Measurements from ENCODE around the gene ACADVL.
A peak's percentile ranks its signal among the peaks of the same experiment; 100 is the strongest.
"Not testable (repeated sequence)": the region's sequence is repeated elsewhere in the genome, so short reads cannot be mapped to it uniquely, and the experiment has no call there.

ACADVL gene

DNA sequence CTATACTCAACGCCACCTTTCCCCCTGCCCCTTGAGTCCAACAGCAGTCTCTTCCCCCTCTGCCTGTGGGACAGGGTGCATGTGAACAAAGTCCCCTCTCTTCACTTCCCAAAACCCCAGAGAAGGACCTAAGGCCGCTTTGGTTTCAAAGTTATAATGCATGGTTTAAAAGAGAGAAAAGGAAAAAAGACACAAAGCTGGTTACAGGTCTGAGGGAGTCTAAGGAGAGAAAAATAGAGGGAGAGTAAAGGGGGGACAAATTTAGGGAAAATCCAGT lies 23.7 kb downstream of the ACADVL start:
- peak overlapping the region; percentile 99 for H3K27ac Mint-ChIP-seq
- peaks cover 55% of the 10 kb centered on the region for H3K4me1 Mint-ChIP-seq
- H3K9me3 Mint-ChIP-seq, result no peaks in the 10 kb centered on the region
- ATAC-seq (no peak), DNase-seq (ENCODE audit: low spot score in 2 of 2) (no peak)
- H3K4me3 Mint-ChIP-seq, result peak overlapping the region; percentile 99
- H3K36me3 Mint-ChIP-seq, result peaks cover 95% of the 10 kb centered on the region

DNA sequence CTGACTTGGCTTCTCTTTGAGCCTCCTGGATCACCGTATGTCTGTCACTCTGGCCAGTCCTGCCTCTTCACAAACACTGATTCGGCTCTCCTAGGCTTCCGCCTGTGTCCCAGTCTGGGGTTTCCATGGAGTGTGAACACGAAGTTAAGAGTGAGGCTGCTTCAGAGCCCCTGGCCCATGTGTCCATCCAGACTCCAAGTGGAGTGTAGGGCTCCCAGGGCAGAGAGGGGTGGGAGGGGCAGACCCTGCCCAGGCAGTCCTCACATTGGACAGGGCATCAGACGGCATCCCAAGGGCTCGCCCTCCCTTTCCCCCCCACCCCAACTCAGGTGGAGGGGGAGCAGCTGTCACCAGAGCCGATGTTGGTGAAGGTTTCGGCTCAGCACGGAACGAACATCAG lies 24.1 kb downstream of the ACADVL start:
- ATAC-seq; DNase-seq (ENCODE audit: low spot score in 2 of 2); H3K9me3 Mint-ChIP-seq: not testable (repeated sequence)
- H3K4me1 Mint-ChIP-seq, result peaks cover 59% of the 10 kb centered on the region
- H3K36me3 Mint-ChIP-seq, result peaks cover 94% of the 10 kb centered on the region
- H3K27ac Mint-ChIP-seq, result peak overlapping the region; percentile 99
- H3K4me3 Mint-ChIP-seq, result peak overlapping the region; percentile 99

DNA sequence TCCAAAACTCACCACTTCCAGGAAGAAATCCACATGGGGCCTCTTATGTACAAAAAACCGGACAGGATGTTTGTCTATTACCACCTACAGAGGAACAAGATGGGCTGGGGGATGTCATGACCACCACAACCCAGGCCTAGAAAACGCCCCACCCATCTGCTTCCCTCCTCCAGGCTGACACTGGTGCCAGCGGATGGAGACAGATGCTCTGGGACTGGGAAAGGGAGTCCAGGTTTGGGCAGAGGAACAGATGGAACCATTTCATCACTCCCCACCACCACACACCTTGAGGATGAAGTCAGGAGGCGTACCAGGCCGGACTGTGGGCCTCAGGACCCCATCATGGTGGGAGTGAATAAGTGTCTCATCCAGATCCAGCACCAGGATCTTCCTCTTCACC lies 27.0 kb downstream of the ACADVL start:
- no peaks in the 10 kb centered on the region for H3K9me3 Mint-ChIP-seq
- ATAC-seq (no peak), DNase-seq (ENCODE audit: low spot score in 2 of 2) (no peak)
- peaks cover 86% of the 10 kb centered on the region for H3K36me3 Mint-ChIP-seq
- no peak overlapping the region for H3K4me3 Mint-ChIP-seq
- peaks cover 56% of the 10 kb centered on the region for H3K4me1 Mint-ChIP-seq
- H3K27ac Mint-ChIP-seq, result peak overlapping the region; percentile 63

DNA sequence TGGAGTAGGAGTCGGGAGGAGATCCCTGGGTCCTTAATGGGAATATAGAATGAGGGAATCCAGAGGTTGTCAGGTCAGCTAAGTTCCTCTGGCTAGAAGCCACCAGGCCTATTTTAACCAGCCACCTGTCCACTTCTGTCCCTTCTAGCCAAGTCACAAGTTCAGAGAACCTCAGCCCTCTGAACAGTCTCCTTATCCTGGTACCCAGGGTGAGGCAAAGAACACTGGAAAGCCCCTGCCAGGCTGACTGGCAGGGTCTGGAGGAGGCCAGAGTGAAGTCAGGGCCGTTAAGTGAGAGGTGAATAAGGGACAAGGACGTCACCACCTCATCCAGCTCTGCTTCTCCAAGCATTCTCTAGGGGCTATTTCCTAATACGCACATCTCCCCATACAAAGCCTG lies 29.1 kb downstream of the ACADVL start:
- Mint-ChIP-seq H3K4me3 (peak overlapping the region; percentile 92), H3K27ac (peak overlapping the region; percentile 100), H3K36me3 (peaks cover 86% of the 10 kb centered on the region), H3K4me1 (peaks cover 53% of the 10 kb centered on the region), H3K9me3 (no peaks in the 10 kb centered on the region)
- no peak for DNase-seq (ENCODE audit: low spot score in 2 of 2)
- ATAC-seq, result no peak

DNA sequence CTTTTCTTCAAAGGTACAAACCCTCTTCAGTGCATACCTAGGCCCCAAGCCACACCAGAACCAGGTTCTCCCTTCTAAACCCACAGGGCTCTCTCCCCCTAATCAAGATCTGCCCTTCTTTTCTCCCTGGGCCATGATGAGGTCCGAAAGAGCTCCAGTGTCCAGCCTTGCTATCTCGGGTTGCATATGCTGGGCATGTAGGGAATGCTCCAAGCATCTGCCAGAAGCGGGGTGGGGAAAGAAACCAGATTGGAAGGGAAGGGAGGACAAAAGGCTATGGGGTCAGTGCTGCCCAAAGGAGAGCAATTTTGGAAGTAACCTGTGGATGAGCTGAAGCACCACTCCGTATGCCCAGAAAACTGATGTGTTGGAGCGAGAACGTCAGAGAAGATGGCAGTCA lies 29.5 kb downstream of the ACADVL start:
- Mint-ChIP-seq H3K4me1 (peaks cover 53% of the 10 kb centered on the region), H3K9me3 (no peaks in the 10 kb centered on the region), H3K36me3 (peaks cover 86% of the 10 kb centered on the region), H3K27ac (peak overlapping the region; percentile 100), H3K4me3 (peak overlapping the region; percentile 92)
- ATAC-seq (no peak), DNase-seq (ENCODE audit: low spot score in 2 of 2) (no peak)

DNA sequence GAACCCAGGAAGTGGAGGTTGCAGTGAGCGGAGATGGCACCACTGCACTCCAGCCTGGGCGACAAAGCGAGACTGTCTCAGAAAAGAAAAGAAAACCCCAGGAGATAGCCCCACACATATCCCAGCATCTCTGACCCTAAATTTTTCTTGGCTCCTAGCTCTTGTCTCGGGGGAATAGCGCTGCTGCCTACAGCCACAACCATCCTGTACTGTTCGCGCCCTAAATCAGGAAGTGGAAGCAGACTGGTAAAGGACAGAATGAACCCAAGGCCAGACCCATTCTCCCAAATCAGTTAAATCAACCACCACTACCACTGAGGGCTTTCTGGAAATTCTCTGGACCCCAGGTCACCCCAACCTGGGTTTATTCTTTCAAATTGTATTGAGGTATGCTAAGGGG lies 30.1 kb downstream of the ACADVL start:
- Mint-ChIP-seq H3K9me3 (no peaks in the 10 kb centered on the region), H3K4me1 (peaks cover 53% of the 10 kb centered on the region), H3K27ac (peak overlapping the region; percentile 100), H3K4me3 (peak overlapping the region; percentile 92), H3K36me3 (peaks cover 86% of the 10 kb centered on the region)
- ATAC-seq (no peak), DNase-seq (ENCODE audit: low spot score in 2 of 2) (no peak)

DNA sequence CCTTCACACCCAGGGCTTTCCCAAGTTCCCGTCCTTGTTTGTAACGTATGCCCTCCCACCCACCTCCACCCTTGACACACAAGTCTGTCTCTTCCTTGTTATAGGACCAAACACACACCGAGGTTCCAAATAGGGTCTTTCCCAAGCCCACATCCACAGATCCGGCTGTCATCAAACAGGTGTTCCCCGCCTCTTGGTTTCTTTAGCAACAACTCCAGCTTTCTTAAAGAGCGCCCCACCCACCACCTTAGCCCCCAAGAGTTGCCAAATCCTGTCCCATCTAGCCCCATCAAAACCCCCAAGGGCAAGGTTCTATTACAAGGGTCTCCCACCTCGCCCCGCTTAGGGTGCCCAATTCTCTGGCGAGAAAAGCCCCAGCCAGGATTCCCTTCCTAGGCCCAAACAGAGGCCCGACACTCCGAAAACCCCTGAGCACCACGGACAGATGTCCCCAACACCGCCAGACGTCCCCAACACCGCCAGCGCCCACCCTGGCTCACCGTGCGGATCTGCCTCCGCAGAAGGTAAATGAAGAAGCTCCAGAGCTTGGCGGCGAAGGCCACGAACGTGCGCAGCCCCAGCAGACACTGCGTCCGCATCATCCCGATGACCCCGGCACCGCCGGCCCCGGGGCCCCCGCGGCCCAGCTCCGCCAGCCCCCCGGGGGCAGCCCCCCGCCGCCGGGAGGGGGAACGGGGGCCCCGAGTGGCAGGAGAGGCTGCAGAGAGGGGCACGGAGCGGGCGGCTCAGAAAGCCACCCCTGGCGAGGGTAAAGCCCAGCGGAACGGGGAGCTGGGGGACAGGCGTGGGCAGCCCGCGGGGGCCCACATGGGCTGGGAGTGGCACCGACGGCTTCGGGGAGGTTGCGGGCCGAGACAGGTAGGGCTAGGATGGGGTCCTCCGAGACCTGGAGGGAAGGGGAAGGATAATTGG lies 31.2 kb downstream of the ACADVL start:
- Mint-ChIP-seq H3K9me3 (no peaks in the 10 kb centered on the region), H3K4me1 (peaks cover 52% of the 10 kb centered on the region), H3K4me3 (peak overlapping the region; percentile 92), H3K36me3 (peaks cover 86% of the 10 kb centered on the region), H3K27ac (peak overlapping the region; percentile 100)
- ATAC-seq, result peak; percentile 11
- no peak for DNase-seq (ENCODE audit: low spot score in 2 of 2)

DNA sequence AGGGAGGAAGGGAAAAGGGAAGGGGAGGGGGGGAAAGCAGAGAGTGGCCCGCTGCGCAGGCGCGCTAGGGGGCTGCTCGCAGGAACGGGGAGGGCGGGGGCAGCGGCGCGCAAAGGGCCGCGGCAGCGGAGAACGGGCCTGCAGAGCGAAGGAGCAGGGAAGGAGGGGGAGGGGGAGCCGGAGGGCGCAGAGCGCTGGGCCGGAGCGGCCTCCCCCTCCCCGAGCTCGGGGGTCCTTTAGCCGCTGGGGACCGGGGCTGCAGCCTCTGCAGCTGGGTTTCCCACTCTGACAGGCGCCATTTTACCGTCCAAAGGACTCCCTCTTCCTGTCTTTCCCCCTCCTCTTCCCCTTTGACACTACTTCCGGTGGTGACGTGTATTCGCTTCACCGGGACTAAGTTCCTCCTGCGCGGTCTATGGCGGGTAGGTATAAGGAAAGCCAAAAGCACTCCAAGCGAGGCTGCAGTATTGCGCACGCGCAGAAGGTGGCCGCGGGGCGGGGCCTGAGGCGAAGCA lies 32.0 kb downstream of the ACADVL start, which contains the start of gene CTDNEP1:
CTDNEP1 (minus strand) TSS at position 74 of the 515 bp plus-strand sequence. CDS start 438 bp downstream, outside the sequence.
- DNase-seq (ENCODE audit: low spot score in 2 of 2) (peak; percentile 100), ATAC-seq (peak; percentile 97)
- H3K36me3 Mint-ChIP-seq, result peaks cover 86% of the 10 kb centered on the region
- no peaks in the 10 kb centered on the region for H3K9me3 Mint-ChIP-seq
- H3K4me3 Mint-ChIP-seq, result peak within 1 kb of the TSS; percentile 92
- peaks cover 50% of the 10 kb centered on the region for H3K4me1 Mint-ChIP-seq
- peak within 1 kb of the TSS; percentile 100 for H3K27ac Mint-ChIP-seq

DNA sequence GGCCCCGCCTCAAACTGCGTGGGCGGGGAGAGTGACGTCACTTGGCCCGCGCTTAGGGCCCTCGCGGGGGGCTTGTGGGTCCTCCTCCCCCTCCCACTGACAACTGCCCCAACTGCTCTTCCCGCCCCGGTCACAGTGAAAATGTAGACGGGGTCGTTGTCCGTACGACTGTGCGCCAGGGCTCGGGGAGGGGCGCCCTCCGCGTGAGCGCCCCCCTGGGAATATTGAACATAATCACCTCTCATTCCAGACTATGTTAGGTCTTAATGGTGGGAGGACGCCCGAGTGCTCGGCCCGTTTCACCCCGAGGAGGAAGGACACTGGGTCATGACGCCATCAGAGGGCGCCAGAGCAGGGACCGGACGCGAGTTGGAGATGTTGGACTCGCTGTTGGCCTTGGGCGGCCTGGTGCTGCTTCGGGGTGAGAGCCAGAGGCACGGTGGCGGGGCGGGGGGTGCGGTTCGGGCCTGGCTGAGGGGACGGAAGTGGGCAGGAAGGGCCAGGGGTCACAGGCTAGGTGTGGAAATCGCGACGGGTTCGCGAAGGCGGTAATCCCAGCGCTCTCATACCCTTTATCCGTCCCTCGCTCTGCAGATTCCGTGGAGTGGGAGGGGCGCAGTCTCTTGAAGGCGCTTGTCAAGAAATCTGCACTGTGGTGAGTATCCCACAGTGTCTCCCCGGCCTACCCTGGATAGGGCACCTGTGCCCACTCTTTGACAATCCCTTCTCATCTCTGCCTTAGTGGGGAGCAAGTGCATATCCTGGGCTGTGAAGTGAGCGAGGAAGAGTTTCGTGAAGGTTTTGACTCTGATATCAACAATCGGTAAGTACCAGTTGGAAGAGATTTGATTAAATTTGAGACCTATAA lies 32.7 kb downstream of the ACADVL start, which contains the start of gene ELP5:
ELP5 (plus strand) TSS at position 40 of the 868 bp plus-strand sequence; CDS start at position 376, 336 bp downstream.
- no peaks in the 10 kb centered on the region for H3K9me3 Mint-ChIP-seq
- peak within 1 kb of the TSS; percentile 100 for H3K27ac Mint-ChIP-seq
- peaks cover 87% of the 10 kb centered on the region for H3K36me3 Mint-ChIP-seq
- peak within 1 kb of the TSS; percentile 92 for H3K4me3 Mint-ChIP-seq
- peak; percentile 81 for ATAC-seq
- peak; percentile 83 to 95 for DNase-seq (ENCODE audit: low spot score in 2 of 2)
- H3K4me1 Mint-ChIP-seq, result peaks cover 51% of the 10 kb centered on the region

DNA sequence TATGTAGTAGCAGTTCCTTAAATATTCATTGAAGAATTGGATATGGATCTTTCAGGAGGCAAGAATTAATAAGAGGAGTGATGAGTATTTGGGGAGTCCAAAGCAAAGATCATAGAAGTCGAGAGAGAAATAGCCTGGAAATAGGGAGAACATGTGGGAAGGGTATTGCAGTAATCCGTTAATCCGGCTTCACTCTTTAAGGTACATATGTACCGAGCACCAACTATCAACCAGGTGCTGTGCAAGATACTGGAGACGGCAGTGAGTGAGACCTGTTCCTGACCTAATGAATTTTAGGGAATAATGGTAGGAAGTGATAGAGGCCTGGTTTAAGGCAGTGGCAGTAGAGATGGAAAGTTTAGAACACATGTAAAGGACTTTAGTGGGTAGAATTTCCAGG lies 33.3 kb downstream of the ACADVL start:
- Mint-ChIP-seq H3K4me3 (peak overlapping the region; percentile 92), H3K27ac (peak overlapping the region; percentile 100), H3K9me3 (no peaks in the 10 kb centered on the region), H3K4me1 (peaks cover 51% of the 10 kb centered on the region), H3K36me3 (peaks cover 89% of the 10 kb centered on the region)
- DNase-seq (ENCODE audit: low spot score in 2 of 2), result no peak
- ATAC-seq, result no peak

DNA sequence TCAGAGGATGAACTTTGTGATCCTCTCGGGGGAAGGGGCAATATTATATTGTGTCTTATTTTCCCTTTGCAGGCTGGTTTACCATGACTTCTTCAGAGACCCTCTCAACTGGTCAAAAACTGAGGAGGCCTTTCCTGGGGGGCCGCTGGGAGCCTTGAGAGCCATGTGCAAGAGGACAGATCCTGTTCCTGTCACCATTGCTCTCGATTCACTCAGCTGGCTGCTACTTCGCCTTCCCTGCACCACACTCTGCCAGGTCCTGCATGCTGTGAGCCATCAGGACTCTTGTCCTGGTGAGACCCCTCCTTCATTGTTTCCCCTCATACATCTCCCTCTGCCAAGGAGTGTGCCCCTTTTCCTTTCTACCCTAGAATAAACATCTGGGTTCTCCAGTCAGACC lies 34.8 kb downstream of the ACADVL start:
- H3K4me3 Mint-ChIP-seq, result no peak overlapping the region
- H3K27ac Mint-ChIP-seq, result no peak overlapping the region
- ATAC-seq (no peak), DNase-seq (ENCODE audit: low spot score in 2 of 2) (no peak)
- H3K9me3 Mint-ChIP-seq, result no peaks in the 10 kb centered on the region
- H3K4me1 Mint-ChIP-seq, result peaks cover 38% of the 10 kb centered on the region
- peaks cover 96% of the 10 kb centered on the region for H3K36me3 Mint-ChIP-seq

DNA sequence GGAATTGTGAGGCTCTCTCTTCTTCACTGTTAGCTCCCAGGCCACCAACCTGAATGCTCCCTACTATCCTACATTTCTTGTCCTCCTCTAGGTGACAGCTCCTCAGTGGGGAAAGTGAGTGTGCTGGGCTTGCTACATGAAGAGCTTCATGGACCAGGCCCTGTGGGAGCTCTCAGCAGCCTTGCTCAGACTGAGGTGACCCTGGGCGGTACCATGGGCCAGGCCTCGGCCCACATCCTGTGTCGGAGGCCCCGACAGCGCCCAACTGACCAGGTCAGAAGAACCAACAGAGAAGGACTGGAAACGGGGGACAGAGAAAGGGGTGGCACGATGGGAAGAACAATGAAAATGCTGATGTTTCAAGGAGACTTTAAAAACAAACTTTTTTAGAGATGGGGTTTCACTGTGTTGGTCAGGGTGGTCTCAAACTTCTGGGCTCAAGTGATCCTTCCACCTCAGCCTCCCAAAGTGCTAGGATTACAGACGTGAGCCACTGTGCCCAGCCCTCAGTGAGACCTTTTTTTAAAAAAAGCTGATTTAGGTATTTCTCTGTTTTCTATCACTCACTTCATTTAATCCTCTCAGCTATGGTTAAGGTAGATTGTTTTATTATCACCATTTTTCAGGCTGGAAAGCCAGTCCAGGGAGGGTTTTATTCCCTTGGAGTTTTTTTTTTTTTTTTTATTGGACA lies 37.2 kb downstream of the ACADVL start:
- DNase-seq (ENCODE audit: low spot score in 2 of 2), result no peak
- Mint-ChIP-seq H3K4me1 (peaks cover 29% of the 10 kb centered on the region), H3K4me3 (no peak overlapping the region), H3K9me3 (no peaks in the 10 kb centered on the region), H3K36me3 (peaks cover 85% of the 10 kb centered on the region), H3K27ac (peak overlapping the region; percentile 76)
- ATAC-seq, result no peak

DNA sequence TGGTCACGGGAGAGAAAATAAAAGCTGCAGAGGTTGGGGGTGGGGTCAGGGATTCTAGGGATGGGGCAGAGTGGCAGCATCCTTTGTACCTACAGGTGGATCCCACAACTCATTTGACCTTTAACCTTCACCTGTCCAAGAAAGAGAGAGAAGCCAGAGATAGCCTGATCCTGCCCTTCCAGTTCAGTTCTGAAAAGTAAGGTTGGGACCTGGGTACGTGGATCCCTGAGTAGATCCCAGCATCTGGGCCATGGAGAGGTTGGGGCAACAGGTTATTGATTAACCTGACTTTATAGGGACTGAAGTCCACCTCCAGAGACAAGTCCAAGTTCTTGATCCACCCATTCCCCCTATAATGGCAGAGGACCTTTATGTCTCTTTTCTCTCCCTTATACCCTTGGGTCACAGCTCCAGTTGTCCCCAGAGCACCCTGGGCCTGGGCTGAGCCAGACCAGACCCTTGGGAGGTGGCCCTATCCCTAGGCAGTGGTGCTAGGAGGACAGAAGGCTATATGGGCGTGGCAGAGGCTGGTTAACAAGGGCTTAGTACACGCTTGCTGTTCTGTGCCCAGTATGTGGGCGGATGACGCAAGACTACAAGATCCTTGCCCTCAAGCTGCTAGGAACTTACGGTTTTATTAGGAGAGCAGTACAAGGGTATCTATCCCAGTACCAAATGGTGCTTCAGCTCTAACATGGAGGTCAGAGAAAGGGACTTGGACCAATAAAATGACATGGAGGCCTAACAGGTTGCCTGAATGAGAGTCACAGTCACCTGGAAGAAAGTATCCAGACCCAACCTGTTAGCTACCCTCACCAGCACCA lies 39.2 kb downstream of the ACADVL start:
- no peak overlapping the region for H3K4me3 Mint-ChIP-seq
- peaks cover 32% of the 10 kb centered on the region for H3K4me1 Mint-ChIP-seq
- H3K9me3 Mint-ChIP-seq, result no peaks in the 10 kb centered on the region
- DNase-seq (ENCODE audit: low spot score in 2 of 2), result no peak
- peaks cover 73% of the 10 kb centered on the region for H3K36me3 Mint-ChIP-seq
- no peak for ATAC-seq
- peak overlapping the region; percentile 40 for H3K27ac Mint-ChIP-seq

DNA sequence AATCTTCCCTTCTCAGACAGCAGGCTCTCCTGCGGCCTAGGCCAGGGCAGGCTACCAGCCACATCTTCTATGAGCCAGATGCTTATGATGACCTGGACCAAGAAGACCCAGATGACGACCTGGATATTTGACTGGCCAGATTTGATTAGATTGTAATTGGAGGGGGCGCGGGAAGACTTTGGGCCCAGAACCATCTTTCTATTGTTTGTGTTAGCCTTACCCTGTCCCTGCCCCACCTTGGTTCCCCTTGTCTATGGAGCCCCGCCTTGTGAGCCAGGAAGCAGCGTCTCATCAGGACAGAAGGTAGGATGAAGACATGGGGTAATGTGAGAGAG lies 39.8 kb downstream of the ACADVL start:
- Mint-ChIP-seq H3K9me3 (no peaks in the 10 kb centered on the region), H3K36me3 (peaks cover 67% of the 10 kb centered on the region), H3K4me3 (no peak overlapping the region), H3K27ac (peak overlapping the region; percentile 40), H3K4me1 (peaks cover 35% of the 10 kb centered on the region)
- no peak for ATAC-seq
- no peak for DNase-seq (ENCODE audit: low spot score in 2 of 2)

All from stimulated activated effector memory CD8-positive, alpha-beta T cell treated with anti-CD3 and anti-CD28 coated beads, Interleukin-12 subunit alpha, Interleukin-12 subunit beta, amount 100 ng/mL, for 72 hours (primary cell).